RWPE2 (cell line): Measurements from ENCODE around the gene MBD3L4.

Source experiments
- ATAC-seq: fragments of 200-7000 bp; cut with Tn5 transposase; 3 replicates; pipeline ENCODE4 v1.9.1; 2021; ENCODE audit warnings: low read depth
- DNase-seq: peaks from one replicate; pipeline ENCODE4 v3.0.0-alpha.2; 2020; ENCODE audit warnings: low spot score
- H3K27ac ChIP-seq: fragments of 450-650 bp; 2 replicates; pipeline ENCODE4 v1.5.1; 2017; ENCODE audit warnings: mild to moderate bottlenecking; ENCODE audit not compliant: poor library complexity, severe bottlenecking
- H3K27me3 ChIP-seq: fragments of 250-450 bp; sonication (Bioruptor Pico); 2 replicates; pipeline ENCODE4 v1.5.1; 2021; ENCODE audit warnings: mild to moderate bottlenecking, moderate library complexity; ENCODE audit not compliant: insufficient read depth, poor library complexity, severe bottlenecking
- H3K36me3 ChIP-seq: fragments of 250-450 bp; sonication (Bioruptor Pico); 2 replicates; pipeline ENCODE4 v1.5.1; 2020; ENCODE audit warnings: low read depth, mild to moderate bottlenecking, moderate library complexity
- H3K4me1 ChIP-seq: fragments of 250-450 bp; sonication (Bioruptor Pico); 2 replicates; pipeline ENCODE4 v1.5.1; 2021; ENCODE audit warnings: mild to moderate bottlenecking, moderate library complexity; ENCODE audit not compliant: insufficient read depth, poor library complexity, severe bottlenecking
- H3K4me3 ChIP-seq: fragments of 250-450 bp; sonication (Bioruptor Pico); 2 replicates; pipeline ENCODE4 v1.5.1; 2021; ENCODE audit warnings: mild to moderate bottlenecking, moderate library complexity; ENCODE audit not compliant: severe bottlenecking
- H3K9me3 ChIP-seq: fragments of 250-450 bp; sonication (Bioruptor Pico); 2 replicates; pipeline ENCODE4 v1.5.1; 2021; ENCODE audit warnings: mild to moderate bottlenecking, moderate library complexity; ENCODE audit not compliant: severe bottlenecking
- CTCF ChIP-seq: fragments of 450-650 bp; IDR thresholded peaks from one replicate; pipeline ENCODE4 v1.5.1; 2017; ENCODE audit warnings: mild to moderate bottlenecking, moderate library complexity; ENCODE audit not compliant: poor library complexity, severe bottlenecking

Gene MBD3L4

DNA sequence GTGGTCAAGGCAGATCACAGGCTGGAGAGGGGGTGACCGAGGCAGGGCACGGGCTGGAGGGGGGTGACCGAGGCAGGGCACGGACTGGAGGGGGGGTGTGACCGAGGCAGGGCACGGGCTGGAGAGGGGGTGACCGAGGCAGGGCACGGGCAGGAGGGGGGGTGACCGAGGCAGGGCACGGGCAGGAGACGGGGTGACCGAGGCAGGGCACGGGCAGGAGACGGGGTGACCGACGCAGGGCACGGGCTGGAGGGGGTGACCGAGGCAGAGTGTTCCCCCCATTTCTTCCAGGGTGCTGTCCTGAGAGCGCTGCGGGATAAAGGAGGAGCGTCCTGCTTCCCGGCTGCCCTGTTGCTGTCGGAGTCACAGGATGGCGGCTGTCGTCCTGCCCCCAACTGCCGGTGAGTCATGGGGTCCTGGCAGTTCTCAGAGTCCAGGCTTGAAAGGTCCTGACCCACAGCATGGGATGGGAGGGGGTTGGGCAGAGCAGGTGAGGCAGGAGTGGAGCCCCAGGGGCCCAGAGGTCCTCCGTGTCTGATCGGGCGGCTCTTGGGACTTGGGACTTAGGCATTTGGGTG, 34.8 kb upstream of the MBD3L4 start:
- Histone ChIP-seq H3K4me1 (no peaks in the 10 kb centered on the region), H3K27me3 (no peaks in the 10 kb centered on the region), H3K4me3 (no peak overlapping the region), H3K27ac (no peak overlapping the region), H3K36me3 (peaks cover 70% of the 10 kb centered on the region), H3K9me3 (peaks cover 3% of the 10 kb centered on the region)
- DNase-seq (no peak), ATAC-seq (no peak)
- TF ChIP-seq CTCF = no peak

DNA sequence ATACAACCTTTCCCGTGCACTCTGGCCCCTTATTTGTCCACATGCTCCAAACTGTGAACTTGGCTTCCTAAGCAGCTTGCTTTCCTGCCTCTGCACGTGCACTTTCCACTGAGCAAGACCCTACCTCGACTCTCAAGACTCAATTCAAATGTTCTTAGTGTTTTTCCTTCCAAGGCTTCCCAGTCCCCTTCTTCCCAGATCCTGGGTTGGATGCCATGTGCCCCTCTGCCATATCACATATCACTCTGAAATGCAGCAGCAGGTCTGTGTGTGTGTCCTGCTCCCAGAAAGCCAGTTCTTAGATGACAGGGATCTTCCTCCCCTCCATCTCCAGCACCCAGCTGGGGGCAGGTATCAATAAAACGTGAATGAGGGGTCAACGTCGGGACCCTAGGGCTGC, 32.6 kb upstream of the MBD3L4 start:
- Histone ChIP-seq H3K27ac (no peak overlapping the region), H3K4me1 (no peaks in the 10 kb centered on the region), H3K4me3 (no peak overlapping the region), H3K27me3 (no peaks in the 10 kb centered on the region), H3K36me3 (peaks cover 49% of the 10 kb centered on the region), H3K9me3 (no peaks in the 10 kb centered on the region)
- no peak for ATAC-seq
- no peak for TF ChIP-seq CTCF
- no peak for DNase-seq

DNA sequence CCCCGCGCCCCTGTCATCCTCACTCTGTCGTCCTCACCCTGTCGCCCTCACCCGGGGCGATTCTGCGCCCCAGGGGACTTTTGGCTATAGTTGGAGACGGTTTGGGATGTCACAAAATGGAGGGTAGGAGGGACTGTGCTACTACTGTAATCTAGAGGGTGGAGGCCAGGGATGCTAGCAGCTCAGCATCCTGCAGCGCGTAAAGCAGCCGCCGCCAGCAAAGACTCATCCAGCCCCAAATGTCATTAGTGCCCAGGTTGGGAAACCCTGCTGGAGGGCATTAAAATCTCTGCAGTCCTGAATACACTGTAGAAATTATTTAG, 29.9 kb upstream of the MBD3L4 start:
- Histone ChIP-seq H3K4me3 (peak overlapping the region; percentile 81), H3K36me3 (peaks cover 28% of the 10 kb centered on the region), H3K9me3 (no peaks in the 10 kb centered on the region), H3K27ac (peak overlapping the region; percentile 18), H3K27me3 (no peaks in the 10 kb centered on the region), H3K4me1 (no peaks in the 10 kb centered on the region)
- DNase-seq = no peak
- TF ChIP-seq CTCF = no peak
- peak; percentile 6; the same call in 2 of the 3 replicates for ATAC-seq

- TF ChIP-seq CTCF = no peak
- peak; percentile 96 for DNase-seq
- Histone ChIP-seq H3K9me3 (no peaks in the 10 kb centered on the region), H3K27ac (peak within 1 kb of the TSS; percentile 18), H3K36me3 (peaks cover 26% of the 10 kb centered on the region), H3K4me1 (no peaks in the 10 kb centered on the region), H3K27me3 (no peaks in the 10 kb centered on the region), H3K4me3 (peak within 1 kb of the TSS; percentile 81)
- ATAC-seq = peak; percentile 98
These were observed 29.3 kb upstream of the MBD3L4 start, which contains the start of gene ZNF557 for GRCh38 chr19:7069042-7069903. Gene ZNF557, plus strand, starts transcription at chr19:7069703. Its CDS starts 5,372 bp downstream, at chr19:7075075.

GRCh38 chr19:7068599-7068998, 28.6 kb upstream of the MBD3L4 start:
- H3K4me1 ChIP-seq = no peaks in the 10 kb centered on the region
- H3K9me3 ChIP-seq = no peaks in the 10 kb centered on the region
- no peak for ATAC-seq
- no peak for DNase-seq
- no peak overlapping the region for H3K4me3 ChIP-seq
- H3K27me3 ChIP-seq = no peaks in the 10 kb centered on the region
- H3K27ac ChIP-seq = no peak overlapping the region
- TF ChIP-seq CTCF = no peak
- peaks cover 22% of the 10 kb centered on the region for H3K36me3 ChIP-seq
